GM18858 (cell line): ENCODE data around the gene OR6T1.

Experiments
- ATAC-seq: cut with Tn5 transposase; IDR thresholded peaks from one replicate; pipeline ENCODE4 v1.9.1; 2021; ENCODE audit not compliant: unreplicated experiment

The OR6T1 gene, protein sequence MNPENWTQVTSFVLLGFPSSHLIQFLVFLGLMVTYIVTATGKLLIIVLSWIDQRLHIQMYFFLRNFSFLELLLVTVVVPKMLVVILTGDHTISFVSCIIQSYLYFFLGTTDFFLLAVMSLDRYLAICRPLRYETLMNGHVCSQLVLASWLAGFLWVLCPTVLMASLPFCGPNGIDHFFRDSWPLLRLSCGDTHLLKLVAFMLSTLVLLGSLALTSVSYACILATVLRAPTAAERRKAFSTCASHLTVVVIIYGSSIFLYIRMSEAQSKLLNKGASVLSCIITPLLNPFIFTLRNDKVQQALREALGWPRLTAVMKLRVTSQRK

DNA sequence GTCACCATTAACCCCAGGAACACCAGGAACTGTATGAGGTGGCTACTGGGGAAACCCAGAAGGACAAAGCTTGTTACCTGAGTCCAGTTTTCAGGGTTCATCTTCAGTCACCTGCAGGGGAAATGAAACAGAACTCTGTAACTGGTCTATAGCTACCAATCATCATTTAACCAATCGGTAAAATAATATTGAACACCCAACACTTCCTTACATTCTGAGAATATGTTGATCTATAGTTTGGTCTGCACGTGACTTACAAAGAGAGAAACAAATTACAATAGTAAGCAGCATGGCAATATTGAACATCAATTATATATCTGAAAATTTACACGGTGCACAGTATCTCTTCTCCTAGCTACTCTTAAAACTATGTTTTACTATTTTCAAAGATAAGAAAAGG is at the start of gene OR6T1:
Gene OR6T1, minus strand, starts transcription at position 101 of the 400 bp plus-strand sequence. Its CDS starts 0 bp downstream, at position 101.
- no peak for ATAC-seq

DNA sequence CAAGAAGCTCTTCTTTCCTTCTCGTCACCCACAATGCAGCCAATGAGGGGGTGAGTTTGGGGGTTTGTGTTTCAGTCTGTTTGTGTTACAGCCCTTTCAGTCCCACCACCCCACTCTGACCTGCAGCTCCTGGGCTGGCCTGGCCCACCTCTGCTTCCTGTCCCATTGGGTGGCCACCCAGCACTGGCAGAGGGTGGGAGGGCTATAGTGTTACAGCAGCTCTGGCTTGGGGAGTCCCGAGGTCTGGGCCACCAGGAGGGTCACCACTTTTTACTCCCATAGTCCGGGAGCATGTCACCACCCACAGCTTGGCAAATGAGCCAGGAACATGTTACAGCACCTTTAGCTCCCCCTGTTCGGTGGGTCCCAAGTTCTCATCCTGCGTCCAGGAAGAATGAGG is 35.7 kb upstream of the OR6T1 start:
- ATAC-seq: no peak

DNA sequence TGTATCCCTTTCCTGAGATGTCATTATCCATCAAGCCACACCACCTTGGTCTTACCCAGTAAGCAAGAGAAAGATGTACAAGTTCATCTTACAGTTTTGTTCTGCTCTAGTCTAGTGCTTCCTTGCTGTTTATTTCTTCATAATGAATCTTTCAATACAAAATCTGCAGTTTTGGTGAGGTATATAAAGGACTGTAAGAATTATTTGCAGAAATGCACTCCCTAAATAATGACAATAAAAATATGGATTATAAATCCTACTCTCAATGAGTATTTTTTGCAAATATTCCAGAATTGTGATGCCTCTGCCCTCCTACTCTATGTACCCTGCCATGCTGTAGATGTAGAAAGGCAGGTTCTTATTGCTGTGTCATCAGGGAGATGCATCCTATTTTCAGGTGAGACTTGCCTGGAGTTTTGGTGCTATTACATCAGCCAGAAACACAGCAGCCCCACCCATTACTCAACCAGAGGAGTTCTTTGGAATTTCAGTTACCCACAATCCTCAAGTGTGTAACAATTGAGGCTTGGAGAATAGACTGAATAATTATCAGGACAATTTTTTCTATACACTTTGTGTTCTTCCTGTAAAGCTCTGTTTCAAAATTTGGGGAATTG is 34.2 kb upstream of the OR6T1 start, which contains the start of gene OR10S1:
Gene OR10S1, minus strand, starts transcription at position 51 of the 617 bp plus-strand sequence. CDS start 117 bp downstream, outside the sequence.
- ATAC-seq: no peak

DNA sequence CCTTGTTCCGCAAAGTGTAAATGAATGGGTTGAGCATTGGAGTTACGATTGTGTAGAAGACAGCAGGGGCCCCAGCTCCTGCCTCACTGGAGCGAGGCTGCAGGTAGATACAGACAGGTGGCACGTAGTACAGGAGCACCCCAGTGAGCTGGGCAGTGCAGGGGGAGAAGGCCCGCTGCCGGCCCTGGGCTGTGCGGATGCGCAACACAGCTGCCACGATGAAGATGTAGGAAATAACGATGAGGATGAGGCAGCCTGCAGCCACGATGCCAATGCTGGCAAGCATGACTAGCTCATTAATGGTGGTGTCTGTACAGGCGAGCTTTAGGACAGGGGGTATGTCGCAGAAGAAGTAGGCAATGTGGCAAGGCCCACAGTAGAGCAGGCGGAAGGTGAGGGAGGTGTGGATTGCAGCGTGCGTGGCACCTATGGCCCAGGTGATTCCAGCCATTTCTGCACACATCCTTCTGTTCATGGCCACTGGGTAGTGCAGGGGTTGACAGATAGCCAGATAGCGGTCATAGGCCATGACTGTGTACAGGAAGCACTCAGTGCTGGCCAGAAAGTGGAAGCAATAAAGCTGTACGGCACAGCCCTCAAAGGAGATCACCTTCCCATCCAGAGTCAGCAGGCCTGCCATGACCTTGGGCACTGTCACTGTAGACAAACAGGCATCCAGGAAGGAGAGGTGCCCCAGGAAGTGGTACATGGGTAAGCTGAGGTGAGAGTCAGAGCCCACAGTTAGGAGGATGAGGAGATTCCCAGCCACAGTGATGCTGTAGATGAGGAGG is 33.3 kb upstream of the OR6T1 start:
- ATAC-seq: no peak

DNA sequence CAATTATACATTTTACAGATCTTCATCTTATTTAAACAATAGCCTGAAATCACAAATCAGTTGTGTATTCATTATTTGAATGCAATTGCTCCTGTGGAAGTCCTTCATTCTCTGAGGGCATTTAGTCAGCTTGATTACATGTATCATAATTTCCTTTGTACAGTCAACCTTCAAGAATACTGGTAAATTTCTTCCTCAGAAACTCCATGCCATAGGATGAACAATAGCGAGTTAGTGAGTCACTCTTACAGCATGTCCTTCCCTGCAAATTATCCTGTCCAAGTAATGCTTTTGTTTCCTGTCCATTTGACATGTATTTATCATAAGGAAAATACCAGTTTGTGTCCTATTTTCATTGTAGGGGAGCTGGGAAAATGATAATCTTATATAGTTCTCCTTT is 30.2 kb upstream of the OR6T1 start:
- no peak for ATAC-seq

DNA sequence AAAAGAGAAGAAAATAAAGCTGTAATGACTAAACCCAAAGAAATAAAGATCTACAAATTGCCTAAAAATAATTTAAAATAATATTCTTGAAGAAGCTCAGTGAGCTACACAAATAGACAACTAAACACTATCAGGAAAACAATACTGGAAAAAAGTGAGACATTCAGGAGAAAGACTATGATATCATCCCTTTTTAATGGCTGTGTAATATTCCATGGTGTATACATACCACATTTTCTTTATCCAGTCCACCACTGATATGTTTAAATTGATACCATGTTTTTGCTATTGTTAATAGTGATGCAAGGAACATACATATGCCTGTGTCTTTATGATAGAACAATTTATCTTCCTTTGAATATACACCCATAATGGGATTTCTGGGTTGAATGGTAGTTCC is 13.1 kb upstream of the OR6T1 start:
- ATAC-seq: no peak

DNA sequence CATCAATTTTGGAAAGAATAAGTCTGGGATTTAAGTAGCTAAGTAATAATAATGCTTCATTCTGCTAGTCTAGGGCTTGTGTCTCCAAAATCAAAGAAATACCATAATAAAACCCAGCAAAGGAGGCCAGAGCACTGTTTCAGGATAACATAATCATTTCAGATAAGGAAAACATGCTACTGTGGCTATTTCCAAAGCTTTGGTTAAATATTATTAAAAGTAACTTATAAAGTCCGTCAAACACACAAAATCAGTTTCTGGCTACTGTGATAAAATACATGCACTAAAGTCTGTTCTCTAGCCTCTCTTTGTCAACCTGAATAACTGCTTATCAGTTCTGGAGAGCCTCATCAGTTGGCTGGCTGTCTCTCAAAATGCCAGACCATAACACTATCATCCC is 1.5 kb upstream of the OR6T1 start:
- no peak for ATAC-seq

DNA sequence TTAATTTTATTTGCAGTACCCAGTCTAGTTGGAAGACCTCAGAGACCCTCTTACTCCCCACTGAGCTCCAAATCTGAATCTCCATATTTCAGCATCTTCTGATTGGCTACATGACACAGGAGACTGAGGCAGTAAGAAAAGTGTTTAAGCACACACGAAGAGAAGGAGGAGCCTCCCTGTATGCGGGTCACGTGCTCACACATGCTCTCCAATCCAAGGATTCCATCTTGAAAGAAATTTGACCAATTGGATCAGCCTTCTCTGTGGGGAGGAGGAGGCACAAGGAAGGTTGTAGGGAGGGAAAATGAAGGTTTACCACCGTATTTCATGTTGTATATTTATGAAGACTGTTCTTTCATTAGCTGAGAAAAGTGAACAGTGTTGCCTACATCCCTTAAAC is 1.2 kb downstream of the OR6T1 start:
- no peak for ATAC-seq

DNA sequence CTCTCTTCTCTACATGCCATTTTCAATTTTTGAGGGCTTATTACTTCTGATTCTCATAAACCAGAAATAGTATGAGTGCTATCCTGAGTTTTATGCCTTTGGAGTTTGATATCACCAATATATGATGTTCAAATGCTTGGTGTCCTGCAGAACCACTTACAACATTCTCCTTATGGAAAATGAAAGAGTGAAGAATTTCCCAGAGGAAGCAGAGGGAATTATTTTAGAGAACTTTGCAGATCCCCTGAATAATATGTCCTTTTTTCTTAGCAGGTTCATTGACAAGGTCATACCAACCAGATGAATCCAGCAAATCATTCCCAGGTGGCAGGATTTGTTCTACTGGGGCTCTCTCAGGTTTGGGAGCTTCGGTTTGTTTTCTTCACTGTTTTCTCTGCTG is 4.3 kb downstream of the OR6T1 start, which contains the start of gene OR4D5:
Gene OR4D5, plus strand, starts transcription at position 301 of the 400 bp plus-strand sequence. Its CDS starts 0 bp downstream, at position 301.
- no peak for ATAC-seq

DNA sequence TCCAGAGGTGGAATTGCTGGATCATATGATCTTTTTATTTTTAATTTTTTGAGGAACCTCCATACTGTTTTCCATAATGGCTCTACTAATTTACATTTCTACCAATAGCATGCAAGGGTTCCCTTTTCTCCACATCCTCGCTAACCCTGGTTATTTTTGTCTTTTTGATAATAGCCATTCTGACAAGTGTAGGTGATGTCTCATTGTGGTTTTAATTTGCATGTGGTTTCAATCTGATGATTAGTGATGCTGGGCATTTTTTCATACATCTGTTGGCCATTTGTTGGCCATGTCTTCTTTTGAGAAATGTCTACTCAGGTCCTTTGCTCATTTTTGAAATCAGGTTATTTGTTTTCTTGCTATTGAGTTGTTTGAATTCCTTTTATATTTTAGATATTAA is 19.6 kb downstream of the OR6T1 start:
- no peak for ATAC-seq

DNA sequence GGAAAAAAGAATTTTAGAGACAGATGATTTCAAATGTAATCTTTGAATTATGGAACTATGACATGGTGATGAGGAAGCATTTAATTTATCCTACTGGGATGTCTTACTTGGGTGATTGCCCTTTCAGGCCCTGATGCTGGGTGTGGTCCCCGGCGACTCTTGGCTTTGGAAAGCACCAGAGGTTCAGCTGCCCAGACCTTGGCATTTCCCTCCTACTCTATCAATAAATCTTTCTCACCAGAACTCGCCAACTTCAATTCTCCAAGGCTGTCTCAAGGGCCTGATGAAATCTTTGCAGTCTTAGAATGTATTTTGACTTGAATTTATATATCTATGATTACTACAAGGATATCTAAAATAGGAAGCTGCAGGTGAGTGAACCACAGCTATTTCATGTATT is 22.7 kb downstream of the OR6T1 start:
- ATAC-seq: no peak

DNA sequence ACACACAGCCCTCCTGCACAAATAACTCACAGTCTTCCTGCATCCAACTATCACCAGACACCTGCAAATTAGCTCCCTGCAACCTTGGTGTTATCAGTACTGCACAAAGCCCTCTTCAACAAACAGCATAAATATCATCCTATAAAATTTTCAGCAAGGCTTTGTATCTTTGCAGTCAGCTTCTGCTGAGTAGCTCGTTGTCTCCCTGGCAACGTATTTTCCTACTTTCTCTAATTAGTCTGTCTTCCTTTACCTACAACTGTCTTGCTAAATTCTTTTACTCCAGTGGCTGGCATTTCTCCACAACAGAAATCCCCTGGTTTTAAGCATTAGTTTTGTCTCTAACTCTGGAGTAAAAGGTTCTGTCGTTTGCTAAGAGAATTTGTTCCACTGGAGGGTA is 37.8 kb downstream of the OR6T1 start:
- ATAC-seq: no peak

DNA sequence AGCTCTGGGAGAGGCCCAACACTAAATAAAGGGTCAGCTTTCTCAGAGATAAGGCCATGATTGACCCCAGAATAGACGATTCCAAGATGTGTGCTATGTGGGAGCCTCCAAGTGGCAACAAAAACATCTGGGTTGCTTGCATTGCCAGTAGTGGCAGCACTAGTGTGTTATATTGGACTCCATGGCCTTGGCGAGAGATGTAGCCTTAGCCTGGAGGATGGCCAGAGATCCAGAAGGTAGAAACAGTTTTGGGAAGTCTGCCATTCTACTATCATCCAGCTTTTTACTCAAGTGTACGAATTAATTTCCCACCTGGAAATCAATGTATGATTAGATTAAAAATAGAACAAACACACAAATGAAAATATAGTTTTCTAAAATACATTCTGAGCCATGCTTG is 38.7 kb downstream of the OR6T1 start:
- ATAC-seq: no peak

DNA sequence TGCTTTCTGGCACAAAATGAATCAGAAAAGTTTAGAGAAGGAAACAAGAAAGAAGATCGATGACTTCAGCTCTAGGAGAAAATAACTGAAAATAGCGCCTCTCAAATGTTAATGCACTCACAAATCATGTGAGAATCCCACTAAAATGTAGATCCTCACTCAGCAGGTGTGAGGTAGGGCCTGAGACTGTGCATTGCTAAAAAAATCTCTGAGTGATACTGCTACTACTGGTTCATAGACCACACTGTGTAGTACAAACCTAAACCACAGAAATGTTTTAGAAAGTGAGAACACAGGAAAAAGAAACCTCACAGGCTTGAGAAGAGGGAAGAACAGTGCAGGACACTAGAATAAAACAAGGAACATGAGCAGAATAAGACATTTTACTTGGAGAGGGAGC is 39.7 kb downstream of the OR6T1 start:
- ATAC-seq: peak; percentile 88

DNA sequence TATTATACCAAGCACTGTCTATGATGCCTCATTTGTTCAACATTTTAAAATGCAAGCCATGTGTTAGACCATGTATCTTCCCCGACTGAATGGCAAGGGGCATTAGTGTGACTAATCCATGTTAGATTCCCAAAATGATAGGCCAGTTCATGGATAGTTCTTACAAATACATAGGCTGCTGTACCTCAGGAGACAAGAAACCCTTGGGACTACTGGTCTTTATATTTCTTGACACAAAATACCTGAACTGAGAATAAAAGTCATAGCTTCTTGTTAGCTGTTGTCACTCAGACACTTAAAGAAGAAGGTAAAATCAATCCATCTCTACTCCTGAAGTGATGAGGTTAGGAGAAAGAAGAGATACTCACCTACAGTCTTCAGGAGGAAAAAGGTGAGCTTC is 41.8 kb downstream of the OR6T1 start, which contains the start of gene OR8D4:
Gene OR8D4, plus strand, starts transcription at position 301 of the 400 bp plus-strand sequence. CDS start 4,265 bp downstream, outside the sequence.
- no peak for ATAC-seq

DNA sequence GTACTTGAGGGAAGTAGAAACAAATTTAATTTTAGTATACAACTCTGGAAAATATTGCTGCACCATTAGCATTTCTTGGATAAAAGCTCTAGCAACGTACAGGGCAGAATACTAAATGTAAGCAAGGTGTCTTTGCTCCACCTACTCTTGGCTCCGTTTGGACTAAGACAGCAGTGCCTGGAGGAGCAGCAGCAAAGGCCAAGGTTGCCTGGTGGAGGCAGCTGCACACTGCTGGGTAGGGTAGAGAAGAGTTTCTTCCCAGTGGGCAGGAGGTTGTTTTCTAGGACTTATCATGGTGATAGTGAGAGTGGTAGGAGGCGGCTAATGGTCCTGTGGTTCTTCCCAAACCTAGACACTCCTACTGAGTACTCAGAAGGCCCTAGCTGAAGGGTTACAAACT is 43.8 kb downstream of the OR6T1 start:
- no peak for ATAC-seq
